Measurements from ENCODE around the gene OR52I2.

Gene OR52I2

GRCh38 chr11:4610258-4610935 is 28.9 kb downstream of the OR52I2 start:
- DNase-seq = no peak

- no peak for DNase-seq
These were observed 30.4 kb downstream of the OR52I2 start for GRCh38 chr11:4611986-4612385.

- no peak for DNase-seq
These were observed 34.4 kb downstream of the OR52I2 start for GRCh38 chr11:4615856-4616444.

GRCh38 chr11:4619514-4619913 is 38.0 kb downstream of the OR52I2 start:
- no peak for DNase-seq

- DNase-seq = peak; percentile 59
These were observed 44.9 kb downstream of the OR52I2 start for GRCh38 chr11:4626207-4627099.

- DNase-seq = no peak
These were observed 54.6 kb downstream of the OR52I2 start for GRCh38 chr11:4636136-4636535.

GRCh38 chr11:4636962-4637661 is 55.6 kb downstream of the OR52I2 start, which contains the start of gene OR51D1:
Gene OR51D1, plus strand, starts transcription at chr11:4637477. Its CDS starts 2,314 bp downstream, at chr11:4639791.
- DNase-seq = peak; percentile 56

- DNase-seq = no peak
These were observed 56.1 kb downstream of the OR52I2 start for GRCh38 chr11:4637662-4638047.

- DNase-seq = no peak
These were observed 58.4 kb downstream of the OR52I2 start for GRCh38 chr11:4639931-4640330.

GRCh38 chr11:4641501-4641900 is 60.0 kb downstream of the OR52I2 start:
- DNase-seq = no peak

- DNase-seq = no peak
These were observed 60.5 kb downstream of the OR52I2 start for GRCh38 chr11:4642043-4642442.
